ENCODE data around the gene HEATR3. TPM values are rescaled to one million over a fixed set of nuclear protein-coding genes. Genes with fewer than 3 reads are reported as not detected.

The HEATR3 gene
- total and polyA plus RNA-seq, 2 donors (not counting 1 experiment from before 2014, with no cell fraction given): 18.0 to 21.0 TPM

DNA sequence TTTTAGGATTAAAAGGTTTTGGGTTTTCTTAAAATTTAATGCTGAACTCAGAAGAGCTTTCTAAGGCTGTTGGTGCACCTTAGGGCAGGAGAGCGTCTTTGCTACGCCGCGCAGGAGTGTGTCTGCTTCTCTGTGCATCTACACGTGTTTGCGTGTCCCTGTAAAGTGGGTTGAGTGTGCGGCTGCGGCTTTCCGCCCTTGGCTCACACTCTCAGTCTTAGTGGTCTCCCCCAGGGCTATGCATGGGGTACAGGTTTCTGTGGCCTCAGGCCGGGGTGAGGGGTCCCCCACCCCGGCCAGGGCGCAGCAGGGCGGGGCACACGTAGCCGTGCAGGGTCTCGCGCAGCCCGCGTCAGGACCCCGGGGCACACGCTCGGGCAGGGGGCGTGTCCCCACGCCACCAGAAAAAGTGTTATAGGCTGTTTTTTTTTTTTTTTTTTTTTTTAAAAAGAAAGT, 86.6 kb downstream of the HEATR3 start:
- ATAC-seq (ENCODE audit: low read depth) (peak; percentile 39), DNase-seq (no peak)
- ChIA-PET CTCF (interaction anchor here (1.1 to 2.0 kb wide), 5 partner anchors 58 to 654 kb away, joined by 3 to 10 read pairs (median 7); partner anchors contain the start of genes CNEP1R1 and HEATR3), POLR2A (interaction anchor here (0.8 to 1.6 kb wide), 2 partner anchors 19 to 86 kb away, joined by 3 to 6 read pairs; partner anchors contain the start of gene HEATR3)
- no peaks in the 10 kb centered on the region for H3K36me3 ChIP-seq (replicated peaks in 1 of 2; ENCODE audit: control extremely low read depth in 1 of 2, control insufficient read depth in 1 of 2, extremely low read depth in 1 of 2, insufficient read depth in 2 of 2, low read length in 1 of 2)
- under 1% methylated on average over 24 of the region's 24 CpGs for WGBS (ENCODE audit: insufficient coverage)
- H4K20me1 ChIP-seq (ENCODE audit: control insufficient read depth, insufficient read depth, low read length, poor library complexity, severe bottlenecking): peaks cover 22% of the 10 kb centered on the region
- H3K9me3 Mint-ChIP-seq (ENCODE audit: insufficient read depth): no peaks in the 10 kb centered on the region
- intact Hi-C loops (cut with micrococcal nuclease): loop anchor here (1.0 to 5.0 kb wide), 7 partner anchors 58 to 395 kb away; partner anchors contain the start of genes ADCY7, BRD7, CNEP1R1 and HEATR3
- H3K79me2 ChIP-seq (ENCODE audit: control insufficient read depth, insufficient read depth, low read length): peaks cover 37% of the 10 kb centered on the region
- peaks cover 34% of the 10 kb centered on the region for H3K4me1 Mint-ChIP-seq
- H3K4me3 ChIP-seq (ENCODE audit: control extremely low read depth in 1 of 5, extremely low read depth in 1 of 5, insufficient read depth in 1 of 5, low read depth in 2 of 5, low read length in 4 of 5): peak overlapping the region; percentile 43 to 93 (median 76)
- H3K27ac Mint-ChIP-seq: peak overlapping the region; percentile 94
- H3K9me3 ChIP-seq (ENCODE audit: control extremely low read depth in 1 of 3, control insufficient read depth in 2 of 3, insufficient read depth in 1 of 3, low read length in 2 of 3): no peaks in the 10 kb centered on the region
- H3K4me3 Mint-ChIP-seq: peak overlapping the region; percentile 90
- peak overlapping the region; percentile 74 for H3K4me2 ChIP-seq (replicated peaks; ENCODE audit: low read depth, low read length, poor library complexity, severe bottlenecking)
- TF ChIP-seq EZH2 (IDR thresholded peaks at IDR 0.05; ENCODE audit: borderline replicate concordance, insufficient read depth, low read depth, low read length, poor library complexity, severe bottlenecking) (no peak), CTCF (IDR thresholded peaks at IDR 0.05) (no peak)
- H3K9ac ChIP-seq (ENCODE audit: low read length): peak overlapping the region; percentile 66
- H2AFZ ChIP-seq (ENCODE audit: insufficient read depth, low read depth, low read length, poor library complexity, severe bottlenecking): peak overlapping the region; percentile 77
- peak overlapping the region; percentile 85 to 86 for H3K27ac ChIP-seq (ENCODE audit: low read length in 2 of 2)
- no peaks in the 10 kb centered on the region for H3K27me3 Mint-ChIP-seq
- H3K4me1 ChIP-seq (ENCODE audit: control insufficient read depth in 2 of 2, insufficient read depth in 2 of 2, low read length in 2 of 2): peaks cover 23 to 28% of the 10 kb centered on the region in 2 donors
- H3K27me3 ChIP-seq (replicated peaks in 1 of 4; ENCODE audit: control extremely low read depth in 1 of 4, control insufficient read depth in 3 of 4, insufficient read depth in 4 of 4, low read length in 3 of 4): no peaks in the 10 kb centered on the region
